HG02798 (cell line): Measurements from ENCODE around the gene FBL.
"Not testable (repeated sequence)": the region's sequence is repeated elsewhere in the genome, so short reads cannot be mapped to it uniquely, and the experiment has no call there.

Source experiments
- ATAC-seq: cut with Tn5 transposase; IDR thresholded peaks from one replicate; pipeline ENCODE4 v1.9.1; 2021; ENCODE audit warnings: mild to moderate bottlenecking; ENCODE audit not compliant: unreplicated experiment, poor library complexity

The FBL gene

DNA sequence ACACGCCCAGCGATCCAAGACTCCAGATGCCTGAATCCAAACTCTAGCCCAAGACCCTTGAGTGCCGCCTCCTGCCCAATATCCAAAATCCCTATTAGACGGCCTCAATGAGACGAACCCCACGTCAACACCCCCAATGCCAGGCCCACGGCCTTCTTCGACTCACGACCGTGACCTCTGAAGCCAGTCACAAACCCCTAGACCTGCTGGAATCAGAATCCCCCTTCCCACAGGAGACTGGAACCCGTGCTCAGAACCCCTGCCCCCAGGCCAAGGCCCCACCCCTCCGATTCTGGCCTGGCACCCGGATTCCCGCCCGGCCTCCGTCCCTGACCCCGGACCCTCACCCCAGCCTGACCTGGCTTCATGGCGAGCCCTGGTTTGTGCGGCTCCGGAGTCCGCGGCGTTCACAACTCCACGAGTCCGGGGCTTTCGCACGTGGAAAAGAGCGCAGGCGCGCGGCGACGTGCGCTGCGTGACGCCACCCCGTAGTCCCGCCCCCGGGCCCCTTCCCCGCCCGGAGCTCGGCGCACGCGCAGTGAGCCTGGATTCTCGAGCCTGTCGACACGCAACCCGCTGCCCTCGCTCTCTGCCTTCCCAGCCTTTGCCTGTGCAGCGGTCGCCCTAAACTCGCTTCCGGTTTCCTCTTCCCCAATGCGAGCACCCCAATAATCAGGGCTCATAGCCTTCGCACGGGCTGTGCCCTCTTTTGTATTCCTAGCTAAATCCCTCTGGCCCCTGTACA lies at the start of gene FBL:
Gene FBL (minus strand): TSS at position 447 of the 745 bp plus-strand sequence. CDS start 79 bp downstream, at position 368.
- peak; percentile 89 for ATAC-seq

DNA sequence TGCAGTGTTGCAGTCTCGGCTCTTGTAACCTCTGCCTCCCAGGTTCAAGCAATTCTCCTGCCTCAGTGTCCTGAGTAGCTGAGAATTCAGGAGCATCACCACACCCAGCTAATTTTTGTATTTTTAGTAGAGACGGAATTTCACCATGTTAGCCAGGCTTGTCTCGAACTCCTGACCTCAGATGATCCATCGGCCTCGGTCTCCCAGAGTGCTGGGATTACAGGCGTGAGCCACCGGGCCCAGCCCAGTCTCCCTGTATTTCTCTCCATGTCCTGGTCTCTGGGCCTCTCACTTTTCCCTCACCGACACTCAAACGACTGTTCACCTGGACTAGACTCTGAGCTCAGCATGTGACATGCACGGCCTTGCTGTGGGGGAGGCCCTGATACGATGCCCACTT lies 48.9 kb upstream of the FBL start:
- ATAC-seq: not testable (repeated sequence)

DNA sequence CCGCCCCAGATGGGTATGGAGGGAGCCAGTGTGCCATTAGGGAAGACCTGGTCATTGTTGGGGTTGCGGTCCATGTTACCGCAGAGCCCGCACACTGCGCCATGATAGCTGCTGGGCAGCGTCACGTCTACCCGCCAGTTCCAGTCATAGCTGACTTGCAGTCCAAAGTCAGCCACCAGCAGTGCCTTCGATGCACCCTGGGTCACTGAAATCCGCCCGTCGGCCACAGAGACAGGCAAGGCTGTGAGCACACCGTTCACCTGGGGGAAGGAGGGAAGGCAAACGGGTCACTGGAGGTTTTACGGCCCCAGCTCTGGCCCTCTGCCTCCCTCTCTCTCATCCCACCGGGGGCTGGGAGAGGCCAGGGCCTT lies 48.0 kb upstream of the FBL start:
- not testable (repeated sequence) for ATAC-seq

DNA sequence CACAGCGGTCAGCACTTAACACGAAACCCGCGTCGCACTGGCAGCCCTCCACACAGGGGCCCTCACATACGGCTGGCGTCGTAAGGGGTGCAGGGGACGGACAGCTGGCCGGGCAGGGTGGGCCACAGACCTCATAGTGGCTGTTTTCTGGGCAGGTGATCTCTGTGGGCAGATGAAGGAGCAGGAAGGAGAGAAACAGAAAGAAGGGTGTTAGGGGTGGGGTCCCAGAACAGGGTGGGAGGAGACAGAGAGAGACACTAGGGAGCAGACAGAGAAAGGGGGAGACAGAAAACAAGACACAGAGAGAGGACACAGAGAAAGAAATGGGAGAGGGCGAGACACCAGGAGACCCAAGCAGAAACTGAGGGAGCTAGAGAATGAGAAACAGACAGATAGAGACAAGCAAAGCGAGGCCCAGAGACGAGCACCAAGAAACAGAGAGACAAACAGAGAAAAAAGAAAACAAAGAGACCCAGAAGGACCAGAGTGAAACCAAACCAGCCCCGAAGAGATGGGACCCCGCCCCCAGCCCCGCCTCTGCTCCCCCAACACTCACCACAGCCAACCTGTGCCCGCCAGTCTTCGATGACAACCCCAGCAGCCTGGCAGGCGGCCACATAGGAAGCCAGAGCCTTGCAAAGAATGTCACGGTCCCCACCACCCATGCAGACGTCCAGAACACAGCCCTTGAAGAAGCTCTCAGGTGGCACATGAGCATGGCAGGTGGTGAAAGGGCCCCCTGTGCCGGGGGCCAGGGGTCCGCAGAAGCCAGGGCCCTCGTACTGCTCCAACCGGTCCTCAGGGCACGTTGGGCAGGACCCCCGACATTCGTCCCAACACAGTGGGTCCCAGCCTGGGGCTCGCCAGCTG lies 47.4 kb upstream of the FBL start:
- not testable (repeated sequence) for ATAC-seq

DNA sequence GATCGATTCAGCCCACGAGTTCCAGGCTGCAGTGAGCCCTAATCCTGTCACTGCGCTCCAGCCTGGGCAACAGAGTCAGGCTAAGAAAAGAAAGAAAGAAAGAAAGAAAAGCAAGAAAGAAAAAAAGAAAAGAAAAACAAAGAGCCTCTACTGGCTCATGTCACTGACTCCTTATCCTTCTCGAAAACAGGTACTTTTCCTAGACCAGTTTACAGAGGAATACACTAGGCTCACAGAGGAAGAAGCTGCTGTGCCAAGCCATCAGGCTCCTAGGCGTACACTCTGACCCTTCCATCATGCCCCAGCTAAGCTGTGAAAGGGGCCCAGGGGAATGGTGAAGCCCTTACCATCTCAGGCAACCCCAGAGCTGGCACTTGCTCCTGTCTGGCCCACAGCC lies 46.3 kb upstream of the FBL start:
- not testable (repeated sequence) for ATAC-seq

DNA sequence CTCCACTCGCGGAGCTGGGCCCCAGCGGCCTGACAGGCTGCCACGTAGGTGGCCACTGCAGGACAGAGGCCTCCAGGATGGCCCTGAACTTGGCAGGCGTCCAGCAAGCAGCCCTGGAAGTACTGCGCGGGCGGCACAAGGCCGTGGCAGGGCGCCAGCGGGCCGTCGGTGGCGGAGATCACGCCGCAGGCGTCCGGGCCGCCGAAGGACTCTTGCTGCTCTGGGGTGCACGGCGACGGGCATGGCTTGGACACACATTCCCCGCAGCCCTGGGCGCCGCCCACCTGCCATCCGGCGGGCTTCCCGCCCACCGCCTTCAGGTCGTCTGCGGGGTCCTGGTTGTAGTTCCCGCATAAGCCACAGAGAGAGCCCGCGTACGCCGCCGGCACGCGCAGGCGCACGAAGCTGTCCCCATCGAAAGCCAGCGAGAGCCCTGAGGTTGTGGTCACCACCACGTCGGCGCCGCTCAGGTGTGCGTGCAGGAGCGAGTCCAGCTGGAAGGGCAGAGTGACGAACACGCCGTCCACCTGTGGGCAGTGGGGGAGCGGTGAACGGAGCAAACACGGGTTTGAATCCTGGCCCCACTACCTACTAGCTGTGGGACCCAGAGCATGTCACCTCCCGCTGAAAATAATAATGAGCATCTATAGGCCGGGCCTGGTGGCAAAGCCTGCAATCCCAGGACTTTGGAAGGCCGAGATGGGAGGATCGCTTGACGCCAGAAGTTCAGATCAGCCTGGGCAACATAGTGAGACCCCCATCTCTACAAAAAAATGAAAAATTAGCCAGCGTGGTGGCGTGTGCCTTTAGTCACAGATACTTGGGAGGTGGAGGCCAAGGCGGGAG lies 45.7 kb upstream of the FBL start:
- not testable (repeated sequence) for ATAC-seq

DNA sequence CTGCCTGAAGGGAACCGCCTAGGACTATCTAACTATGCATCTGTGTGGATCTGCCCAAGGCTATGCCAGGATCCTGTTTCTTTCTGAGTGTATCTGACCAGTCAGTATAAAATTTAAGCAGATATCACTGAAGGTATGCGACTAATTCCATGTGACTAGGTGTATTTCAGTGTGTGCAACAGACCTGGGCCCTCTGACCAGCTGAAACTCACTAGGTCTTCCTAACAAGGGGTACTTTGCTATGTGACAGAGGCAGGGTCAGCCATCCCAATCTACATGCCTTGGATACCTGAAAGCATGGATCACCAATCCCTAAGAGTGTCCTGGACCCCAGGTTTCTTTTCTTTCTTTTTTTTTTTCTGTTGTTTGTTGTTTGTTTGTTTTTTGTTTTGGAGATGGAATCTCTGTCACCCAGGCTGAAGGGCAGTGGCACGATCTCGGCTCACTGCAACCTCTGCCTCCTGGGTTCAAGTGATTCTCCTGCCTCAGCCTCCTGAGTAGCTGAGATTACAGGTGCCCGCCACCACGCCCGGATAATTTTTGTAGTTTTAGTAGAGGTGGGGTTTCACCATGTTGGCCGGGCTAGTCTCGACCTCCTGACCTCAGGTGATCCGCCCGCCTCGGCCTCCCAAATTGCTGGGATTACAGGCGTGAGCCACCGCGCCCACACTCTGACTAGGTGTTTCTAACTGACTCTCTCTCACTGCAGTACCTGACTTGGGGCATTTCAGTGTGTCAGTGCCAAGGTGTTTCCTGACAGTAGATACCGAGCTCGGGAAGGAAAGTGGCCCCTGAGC lies 44.8 kb upstream of the FBL start:
- ATAC-seq: no peak

DNA sequence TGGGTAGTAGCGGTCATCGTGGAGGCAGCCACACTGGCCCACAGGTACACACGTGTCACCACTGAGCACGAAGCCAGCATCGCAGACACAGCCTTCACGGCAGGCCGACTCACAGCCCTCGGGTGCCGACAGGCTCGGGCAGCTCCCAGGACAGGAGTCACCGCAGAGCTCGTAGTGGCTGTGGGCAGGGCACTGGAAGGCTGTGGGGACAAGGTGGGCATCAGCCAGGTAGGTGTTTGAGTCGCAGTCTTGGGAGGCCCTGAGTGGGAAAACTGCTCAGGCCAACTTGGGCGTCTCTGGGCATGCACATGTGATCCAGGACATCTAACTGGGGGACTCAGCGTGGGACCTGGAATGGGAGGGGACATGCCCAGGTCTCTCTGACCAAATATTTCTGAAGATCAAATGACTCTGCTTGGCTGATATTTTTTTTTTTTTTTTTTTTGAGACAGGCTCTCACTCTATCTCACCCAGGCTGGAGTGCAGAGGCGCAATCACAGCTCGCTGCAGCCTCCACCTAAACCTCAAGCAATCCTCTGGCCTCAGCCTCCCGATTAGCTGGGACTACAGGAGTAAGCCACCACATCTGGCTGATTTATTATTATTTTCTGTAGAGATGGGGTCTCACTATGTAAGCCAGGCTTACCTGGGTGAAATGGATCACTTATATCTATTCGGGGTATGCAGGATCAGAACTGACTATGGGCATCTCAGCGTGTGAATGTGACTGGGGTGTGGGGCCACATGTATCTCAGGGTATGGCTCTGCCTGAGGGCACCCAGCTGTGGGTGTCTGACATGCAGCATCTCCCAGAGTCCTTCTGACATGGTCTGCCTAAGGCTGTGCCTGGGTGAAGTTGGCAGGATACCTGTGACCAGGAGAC lies 43.9 kb upstream of the FBL start:
- not testable (repeated sequence) for ATAC-seq

DNA sequence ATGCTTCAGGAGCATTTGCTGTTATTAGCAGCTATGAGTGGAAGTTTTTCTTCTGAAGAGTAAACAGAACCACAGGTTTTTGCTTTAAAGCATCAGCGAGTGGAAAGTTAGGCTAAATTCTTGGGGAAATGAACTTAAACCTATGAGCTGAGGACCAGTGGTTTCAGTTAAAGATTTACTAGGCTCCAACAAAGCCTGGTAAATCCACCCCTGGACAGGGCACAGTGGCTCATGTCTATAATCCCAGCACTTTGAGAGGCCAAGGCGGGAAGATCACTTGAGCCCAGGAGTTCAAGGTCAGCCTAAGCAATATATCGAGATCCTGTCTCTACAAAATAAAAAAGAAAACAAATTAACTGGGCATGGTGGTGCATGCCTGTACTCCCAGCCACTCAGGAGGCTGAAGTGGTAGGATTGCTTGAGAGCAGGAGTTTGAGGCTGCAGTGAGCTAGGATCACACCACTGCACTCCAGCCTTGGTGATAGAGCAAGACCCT lies 41.3 kb upstream of the FBL start:
- ATAC-seq: not testable (repeated sequence)

DNA sequence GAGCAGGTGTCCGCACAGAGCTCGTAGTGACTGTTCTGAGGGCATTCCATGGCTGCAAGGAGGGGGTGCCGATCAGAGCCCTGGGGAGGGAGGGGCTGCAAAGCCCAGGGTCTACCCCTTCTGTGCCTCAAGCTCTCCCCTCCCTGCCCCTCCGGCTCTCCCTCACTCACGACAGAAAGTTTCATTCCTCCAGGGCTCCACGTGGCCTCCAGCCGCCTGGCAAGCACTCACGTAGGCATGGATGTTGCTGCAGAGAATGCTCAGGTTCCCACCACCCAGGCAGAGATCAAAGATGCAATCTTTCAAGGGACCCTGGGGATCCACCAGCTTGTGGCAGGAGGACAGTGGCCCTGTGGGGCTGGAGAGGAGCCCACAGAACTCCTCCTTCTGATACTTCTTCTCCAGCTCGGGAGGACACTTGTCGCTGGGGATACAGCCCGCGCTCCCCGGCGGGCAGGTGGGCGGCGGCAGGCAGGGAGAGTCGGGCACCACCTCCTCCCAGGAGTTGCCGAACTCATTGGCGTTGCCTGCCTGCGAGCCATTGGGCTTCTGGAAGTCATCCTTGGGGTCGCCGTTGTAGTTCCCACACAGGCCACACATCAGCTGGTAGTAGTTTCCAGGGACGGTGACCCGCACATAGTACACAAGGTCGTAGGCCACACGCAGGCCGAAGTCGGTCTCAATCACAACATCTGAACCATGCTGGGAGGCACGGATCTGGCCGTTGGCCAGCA lies 39.8 kb upstream of the FBL start:
- ATAC-seq: not testable (repeated sequence)

DNA sequence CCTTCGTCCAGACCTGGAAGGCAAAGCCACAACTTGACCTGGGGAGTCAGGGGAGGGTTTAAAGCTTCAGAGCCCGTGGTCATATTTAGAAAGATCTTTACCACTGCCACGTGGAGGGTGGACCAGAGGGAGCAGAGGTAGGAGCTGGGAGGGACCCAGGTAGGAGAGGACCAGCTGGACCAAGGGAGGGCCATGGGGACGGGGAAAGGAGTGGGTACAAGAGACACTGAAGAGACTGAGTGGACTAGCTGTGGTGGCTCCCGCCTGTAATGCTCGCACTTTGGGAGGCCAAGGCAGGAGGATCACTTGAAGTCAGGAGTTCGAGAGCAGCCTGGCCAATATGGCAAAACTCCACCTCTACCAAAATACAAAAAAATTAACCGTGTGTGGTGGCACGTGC lies 38.5 kb upstream of the FBL start:
- ATAC-seq: not testable (repeated sequence)

DNA sequence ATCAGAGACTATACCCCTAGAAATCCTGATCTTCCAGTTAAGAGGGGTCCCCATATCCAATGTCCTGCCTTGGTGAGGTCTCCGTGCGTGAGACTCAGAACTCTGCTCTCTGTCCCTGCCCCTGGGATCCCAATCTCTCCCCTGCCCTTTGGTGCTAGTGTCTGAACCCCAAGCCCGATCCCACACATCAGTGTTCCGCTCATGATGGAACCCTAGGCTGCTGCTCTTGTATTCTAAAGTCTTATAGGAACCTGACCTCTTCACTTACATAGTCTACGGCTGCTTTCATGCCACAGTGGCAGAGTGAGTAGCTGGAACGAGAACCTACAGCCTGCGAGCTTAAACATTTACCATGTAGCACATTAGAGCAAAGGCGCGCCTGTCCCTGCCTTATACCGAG lies 36.5 kb upstream of the FBL start:
- ATAC-seq: not testable (repeated sequence)

DNA sequence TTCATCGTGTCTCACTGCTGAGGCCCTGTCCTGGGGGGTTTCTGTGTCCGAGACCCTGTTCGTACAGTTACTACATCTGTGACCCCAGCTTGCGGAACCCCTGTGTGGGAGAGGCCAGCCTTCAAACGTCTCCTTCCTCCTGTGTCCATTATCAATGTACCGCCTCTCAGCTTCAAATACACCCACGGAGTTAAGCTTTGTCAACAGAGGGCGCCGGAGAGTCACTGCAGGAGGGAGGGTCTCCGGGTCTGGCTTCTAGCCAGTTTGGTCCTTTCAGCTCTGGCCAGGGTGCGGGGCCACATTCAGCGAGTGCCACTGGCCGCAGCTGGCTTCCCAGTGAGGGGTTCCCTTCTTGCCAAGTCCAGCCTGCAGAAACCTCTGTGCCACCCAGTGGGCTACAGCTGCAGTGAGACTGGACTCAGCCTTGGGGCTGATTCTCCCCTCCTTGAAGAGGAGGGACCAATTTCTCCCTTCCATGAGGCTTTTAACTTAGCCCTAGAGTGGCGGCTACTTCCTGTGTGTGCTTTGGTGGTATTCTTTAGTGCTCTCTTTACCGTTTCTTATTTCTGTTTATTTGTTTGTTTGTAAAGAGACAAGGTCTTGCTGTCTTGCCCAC lies 35.4 kb upstream of the FBL start:
- not testable (repeated sequence) for ATAC-seq

DNA sequence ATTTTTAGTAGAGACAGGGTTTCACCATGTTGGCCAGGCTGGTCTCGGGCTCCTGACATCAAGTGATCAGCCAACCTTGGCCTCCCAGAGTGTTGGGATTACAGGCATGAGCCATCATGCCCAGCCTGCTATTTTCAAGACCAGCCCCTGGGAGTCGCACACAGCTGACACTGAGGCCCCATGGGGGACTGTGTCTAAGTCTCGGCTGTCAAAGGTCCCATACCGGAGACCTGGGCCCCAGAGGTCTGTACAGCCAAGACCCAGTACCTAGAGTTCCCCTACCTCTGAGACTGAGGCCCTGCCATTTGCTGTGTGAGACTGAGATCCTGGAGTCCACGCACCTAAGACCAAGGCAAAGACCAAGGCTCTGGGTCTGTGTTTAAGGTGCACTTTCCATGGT lies 34.1 kb upstream of the FBL start:
- ATAC-seq: not testable (repeated sequence)

DNA sequence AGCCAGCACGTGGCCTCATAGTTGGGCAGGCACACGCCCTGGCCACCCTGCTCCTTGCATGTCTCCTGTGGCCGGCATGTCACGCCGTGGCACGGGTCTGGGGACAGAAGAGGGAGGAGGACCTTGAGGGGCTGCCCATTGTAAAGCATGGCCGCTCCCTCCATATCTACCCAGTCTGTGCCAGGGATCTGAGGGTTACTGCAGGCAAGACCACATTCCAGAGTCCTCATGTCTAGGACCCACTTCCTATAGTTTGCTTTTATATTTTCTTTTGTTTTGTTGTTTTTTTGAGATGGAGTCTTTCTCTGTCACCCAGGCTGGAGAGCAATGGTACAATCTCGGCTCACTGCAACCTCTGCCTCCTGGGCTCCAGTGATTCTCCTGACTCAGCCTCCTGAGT lies 33.6 kb upstream of the FBL start:
- ATAC-seq: not testable (repeated sequence)

DNA sequence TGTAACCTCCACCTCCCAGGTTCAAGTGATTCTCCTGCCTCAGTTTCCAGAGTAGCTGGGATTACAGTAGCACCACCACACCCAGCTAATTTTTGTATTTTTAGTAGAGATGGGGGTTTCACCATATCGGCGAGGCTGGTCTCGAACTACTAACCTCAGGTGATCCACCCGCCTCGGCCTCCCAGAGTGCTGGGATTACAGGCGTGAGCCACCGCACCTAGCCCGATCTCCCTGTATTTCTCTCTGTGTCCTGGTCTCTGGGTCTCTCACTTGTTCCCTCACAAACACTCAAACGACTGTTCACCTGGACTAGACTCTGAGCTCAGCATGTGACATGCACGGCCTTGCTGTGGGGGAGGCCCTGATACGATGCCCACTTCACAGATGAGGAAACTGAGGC lies 32.7 kb upstream of the FBL start:
- not testable (repeated sequence) for ATAC-seq

DNA sequence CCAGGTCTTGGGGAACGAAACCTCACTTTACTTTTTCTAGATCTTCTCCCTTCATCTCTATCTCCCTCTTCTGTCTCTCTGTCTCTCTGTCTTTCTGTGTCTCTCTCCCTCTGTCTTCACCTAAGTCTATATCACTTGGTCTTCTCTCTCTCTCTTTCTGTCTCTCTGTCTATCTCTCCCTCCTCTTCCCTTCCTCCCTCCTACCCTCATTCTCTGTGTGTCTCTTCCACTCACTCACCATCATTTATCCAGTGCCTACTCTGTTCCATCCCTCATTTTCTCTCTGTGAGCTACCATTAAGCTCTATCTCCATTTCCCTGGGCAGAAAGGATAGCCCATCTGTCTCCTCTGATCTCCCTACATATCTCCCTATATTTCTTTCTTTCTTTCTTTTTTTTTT lies 32.2 kb upstream of the FBL start:
- ATAC-seq: no peak

DNA sequence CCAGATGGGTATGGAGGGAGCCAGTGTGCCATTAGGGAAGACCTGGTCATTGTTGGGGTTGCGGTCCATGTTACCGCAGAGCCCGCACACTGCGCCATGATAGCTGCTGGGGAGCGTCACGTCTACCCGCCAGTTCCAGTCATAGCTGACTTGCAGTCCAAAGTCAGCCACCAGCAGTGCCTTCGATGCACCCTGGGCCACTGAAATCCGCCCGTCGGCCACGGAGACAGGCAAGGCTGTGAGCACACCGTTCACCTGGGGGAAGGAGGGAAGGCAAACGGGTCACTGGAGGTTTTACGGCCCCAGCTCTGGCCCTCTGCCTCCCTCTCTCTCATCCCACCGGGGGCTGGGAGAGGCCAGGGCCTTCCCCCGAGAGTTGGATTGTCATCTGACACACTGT lies 31.8 kb upstream of the FBL start:
- ATAC-seq: not testable (repeated sequence)
